Neural progenitor cell (in vitro differentiated cells): Measurements from ENCODE around the gene HYAL4.

ENCODE experiments used
- EZH2 ChIP-seq: fragments of 200-600 bp; sonication (generic); IDR thresholded peaks from 2 replicates; pipeline ENCODE4 v1.6.1; 2017; ENCODE audit warnings: antibody characterized with exemption, mild to moderate bottlenecking, moderate library complexity
- EZH2phosphoT487 ChIP-seq: fragments of 200-600 bp; sonication (generic); IDR thresholded peaks from 2 replicates; pipeline ENCODE4 v1.6.1; 2017; ENCODE audit warnings: antibody characterized with exemption
- TF ChIP-seq, protein P1 (sequence below): fragments of 200-600 bp; sonication (generic); IDR thresholded peaks from 2 replicates; pipeline ENCODE4 v1.5.1; 2017; ENCODE audit warnings: antibody characterized with exemption, mild to moderate bottlenecking

DNA sequence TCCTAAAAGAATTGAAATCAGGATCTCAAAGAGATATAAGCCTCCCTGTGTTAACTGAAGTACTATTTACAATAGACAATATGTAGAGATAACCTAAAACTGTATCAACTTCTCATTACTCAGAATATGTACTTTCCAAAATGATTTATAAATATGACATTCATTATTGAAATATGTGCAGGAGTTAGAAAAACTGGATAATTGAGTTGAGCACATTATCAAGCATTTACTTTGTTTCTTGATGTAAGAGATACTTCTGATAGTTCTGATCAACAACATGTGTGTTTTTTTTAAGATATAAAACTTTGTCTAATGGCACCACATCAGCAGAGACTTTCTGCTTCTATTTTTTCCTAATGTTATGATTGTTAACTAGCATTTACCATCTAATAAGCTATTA lies 38.2 kb downstream of the HYAL4 start:
- TF ChIP-seq, protein P1, sequence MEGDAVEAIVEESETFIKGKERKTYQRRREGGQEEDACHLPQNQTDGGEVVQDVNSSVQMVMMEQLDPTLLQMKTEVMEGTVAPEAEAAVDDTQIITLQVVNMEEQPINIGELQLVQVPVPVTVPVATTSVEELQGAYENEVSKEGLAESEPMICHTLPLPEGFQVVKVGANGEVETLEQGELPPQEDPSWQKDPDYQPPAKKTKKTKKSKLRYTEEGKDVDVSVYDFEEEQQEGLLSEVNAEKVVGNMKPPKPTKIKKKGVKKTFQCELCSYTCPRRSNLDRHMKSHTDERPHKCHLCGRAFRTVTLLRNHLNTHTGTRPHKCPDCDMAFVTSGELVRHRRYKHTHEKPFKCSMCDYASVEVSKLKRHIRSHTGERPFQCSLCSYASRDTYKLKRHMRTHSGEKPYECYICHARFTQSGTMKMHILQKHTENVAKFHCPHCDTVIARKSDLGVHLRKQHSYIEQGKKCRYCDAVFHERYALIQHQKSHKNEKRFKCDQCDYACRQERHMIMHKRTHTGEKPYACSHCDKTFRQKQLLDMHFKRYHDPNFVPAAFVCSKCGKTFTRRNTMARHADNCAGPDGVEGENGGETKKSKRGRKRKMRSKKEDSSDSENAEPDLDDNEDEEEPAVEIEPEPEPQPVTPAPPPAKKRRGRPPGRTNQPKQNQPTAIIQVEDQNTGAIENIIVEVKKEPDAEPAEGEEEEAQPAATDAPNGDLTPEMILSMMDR = no peak
- TF ChIP-seq EZH2phosphoT487 = no peak
- no peak for TF ChIP-seq EZH2
